Measurements from ENCODE around the gene KRTAP20-2. TPM values are rescaled to one million over a fixed set of nuclear protein-coding genes. Genes with fewer than 3 reads are reported as not detected.

The KRTAP20-2 gene
- total RNA-seq, 1 donor from 2014 or later: not detected

DNA sequence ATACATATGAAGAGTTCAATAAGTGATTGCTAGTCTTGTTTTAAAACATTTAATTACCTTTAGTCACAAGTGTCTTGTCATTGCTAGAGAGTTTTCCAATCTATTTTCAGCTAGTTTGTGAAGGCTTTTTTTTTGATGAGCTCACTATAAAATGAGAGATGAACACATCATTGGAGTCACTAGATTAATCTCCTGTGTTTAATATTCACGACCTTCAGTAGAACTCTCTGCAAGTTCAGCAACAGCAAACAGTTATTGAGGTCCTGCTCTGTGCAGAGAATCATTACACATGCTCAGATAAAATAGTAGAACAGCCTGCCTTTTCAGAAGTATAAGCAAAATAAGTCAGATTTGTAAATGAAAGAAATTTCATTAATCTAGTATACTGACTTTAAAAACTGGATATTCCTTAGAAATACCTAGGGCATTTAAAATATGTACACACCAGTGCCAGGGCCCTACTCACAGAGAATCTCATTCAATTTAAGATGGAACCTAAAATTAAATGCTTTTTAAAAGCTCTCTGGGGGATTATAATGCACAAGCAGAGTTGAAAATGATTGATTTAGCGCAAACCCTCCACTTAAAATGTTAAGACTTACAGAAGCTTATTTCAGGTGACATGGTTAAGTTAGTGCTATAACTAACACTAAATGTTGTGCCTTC, 38.1 kb downstream of the KRTAP20-2 start:
- no peak for TF ChIP-seq CTCF (IDR thresholded peaks at IDR 0.05)
- H3K4me3 ChIP-seq: no peak overlapping the region
- no peaks in the 10 kb centered on the region for H3K27me3 ChIP-seq (ENCODE audit: low read depth)
- intact Hi-C loops (cut with DNase I): no loop called here
- no peaks in the 10 kb centered on the region for H3K4me1 ChIP-seq
- no peaks in the 10 kb centered on the region for H3K36me3 ChIP-seq
- no peak overlapping the region for H3K27ac ChIP-seq
- ATAC-seq (no peak), DNase-seq (no peak)
- H3K9me3 ChIP-seq: no peaks in the 10 kb centered on the region

DNA sequence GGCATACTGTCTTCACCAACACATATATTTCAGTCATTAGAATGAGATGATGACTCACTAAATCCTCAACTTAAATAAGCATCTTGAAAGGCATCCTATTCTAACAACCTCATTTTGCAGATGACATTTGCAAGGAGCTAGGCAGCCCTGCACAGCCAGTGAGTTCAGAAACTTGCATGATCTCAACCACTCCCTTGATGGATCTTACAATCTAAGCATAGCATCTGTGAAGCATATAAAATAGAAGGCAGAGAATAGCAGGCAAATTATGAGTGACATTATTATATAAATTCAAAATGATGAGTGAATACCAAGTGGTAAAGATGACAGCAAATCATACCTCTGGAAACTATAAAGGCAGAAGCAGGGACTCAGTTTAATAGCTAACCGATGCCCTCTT, 39.3 kb downstream of the KRTAP20-2 start:
- no peaks in the 10 kb centered on the region for H3K36me3 ChIP-seq
- H3K4me1 ChIP-seq: no peaks in the 10 kb centered on the region
- H3K9me3 ChIP-seq: no peaks in the 10 kb centered on the region
- H3K27ac ChIP-seq: no peak overlapping the region
- H3K27me3 ChIP-seq (ENCODE audit: low read depth): no peaks in the 10 kb centered on the region
- DNase-seq (no peak), ATAC-seq (no peak)
- intact Hi-C loops (cut with DNase I): no loop called here
- H3K4me3 ChIP-seq: no peak overlapping the region
- TF ChIP-seq CTCF (IDR thresholded peaks at IDR 0.05): no peak

GRCh38 chr21:30676737-30677136, 41.7 kb downstream of the KRTAP20-2 start:
- H3K36me3 ChIP-seq: no peaks in the 10 kb centered on the region
- H3K9me3 ChIP-seq: no peaks in the 10 kb centered on the region
- ATAC-seq: no peak
- H3K4me1 ChIP-seq: no peaks in the 10 kb centered on the region
- H3K27ac ChIP-seq: no peak overlapping the region
- no peak for TF ChIP-seq CTCF (IDR thresholded peaks at IDR 0.05)
- H3K4me3 ChIP-seq: no peak overlapping the region
- H3K27me3 ChIP-seq (ENCODE audit: low read depth): no peaks in the 10 kb centered on the region
- no peak for DNase-seq
- intact Hi-C loops (cut with DNase I): no loop called here

DNA sequence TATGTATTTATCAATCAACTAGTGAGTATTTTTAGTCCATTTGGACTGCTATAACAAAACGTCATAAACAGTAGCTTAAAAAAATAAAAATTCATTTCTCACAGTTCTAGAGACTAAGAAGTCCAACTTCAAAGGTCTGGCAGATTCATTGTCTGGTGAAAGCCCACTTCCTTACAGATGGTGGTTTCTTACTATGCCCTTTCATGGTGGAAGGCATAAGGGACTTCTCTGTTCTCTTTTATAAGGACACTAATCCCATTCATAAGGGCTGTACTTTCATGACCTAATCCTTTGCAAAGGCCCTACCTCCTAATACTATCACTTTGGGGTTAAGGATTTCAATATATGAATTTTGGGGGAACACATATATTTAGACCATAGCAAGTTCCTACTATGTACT, 45.6 kb downstream of the KRTAP20-2 start:
- no peak for DNase-seq
- Histone ChIP-seq H3K27ac (no peak overlapping the region), H3K27me3 (ENCODE audit: low read depth) (no peaks in the 10 kb centered on the region), H3K9me3 (no peaks in the 10 kb centered on the region), H3K4me1 (no peaks in the 10 kb centered on the region), H3K36me3 (no peaks in the 10 kb centered on the region), H3K4me3 (no peak overlapping the region)
- ATAC-seq: no peak
- TF ChIP-seq CTCF (IDR thresholded peaks at IDR 0.05): no peak
- intact Hi-C loops (cut with DNase I): no loop called here

- no peak overlapping the region for H3K4me3 ChIP-seq
- no peaks in the 10 kb centered on the region for H3K9me3 ChIP-seq
- DNase-seq: no peak
- H3K27ac ChIP-seq: no peak overlapping the region
- no peaks in the 10 kb centered on the region for H3K36me3 ChIP-seq
- no peak for ATAC-seq
- no peaks in the 10 kb centered on the region for H3K27me3 ChIP-seq (ENCODE audit: low read depth)
- no peak for TF ChIP-seq CTCF (IDR thresholded peaks at IDR 0.05)
- intact Hi-C loops (cut with DNase I): no loop called here
- no peaks in the 10 kb centered on the region for H3K4me1 ChIP-seq
These were observed 49.5 kb downstream of the KRTAP20-2 start for GRCh38 chr21:30684506-30684905.

Other genes with a start within 250 kb of the KRTAP20-2 start
- gene KRTAP13-1, start 239.2 kb upstream of the KRTAP20-2 start, total RNA-seq: not detected
- not detected for gene KRTAP13-3, start 209.3 kb upstream of the KRTAP20-2 start, total RNA-seq
- gene KRTAP13-4, start 205.0 kb upstream of the KRTAP20-2 start, total RNA-seq: not detected
- not detected for gene KRTAP15-1, start 194.9 kb upstream of the KRTAP20-2 start, total RNA-seq
- not detected for gene KRTAP19-1, start 154.8 kb upstream of the KRTAP20-2 start, total RNA-seq
- not detected for gene KRTAP19-2, start 147.8 kb upstream of the KRTAP20-2 start, total RNA-seq
- not detected for gene KRTAP19-3, start 143.2 kb upstream of the KRTAP20-2 start, total RNA-seq
- not detected for gene KRTAP19-4, start 138.0 kb upstream of the KRTAP20-2 start, total RNA-seq
- gene KRTAP19-5, start 133.1 kb upstream of the KRTAP20-2 start, total RNA-seq: not detected
- gene KRTAP19-6, start 93.3 kb upstream of the KRTAP20-2 start, total RNA-seq: not detected
- gene KRTAP19-7, start 73.9 kb upstream of the KRTAP20-2 start, total RNA-seq: not detected
- not detected for gene KRTAP22-2, start 44.8 kb upstream of the KRTAP20-2 start, total RNA-seq
- not detected for gene KRTAP6-3, start 42.8 kb upstream of the KRTAP20-2 start, total RNA-seq
- not detected for gene KRTAP6-2, start 36.3 kb upstream of the KRTAP20-2 start, total RNA-seq
- not detected for gene KRTAP22-1, start 34.1 kb upstream of the KRTAP20-2 start, total RNA-seq
- gene KRTAP6-1, start 21.3 kb upstream of the KRTAP20-2 start, total RNA-seq: not detected
- gene KRTAP20-1, start 18.8 kb upstream of the KRTAP20-2 start, total RNA-seq: not detected
- not detected for gene KRTAP20-4, start 14.6 kb upstream of the KRTAP20-2 start, total RNA-seq
- not detected for gene KRTAP20-3, start 7.7 kb downstream of the KRTAP20-2 start, total RNA-seq
- gene KRTAP21-3, start 83.6 kb downstream of the KRTAP20-2 start, total RNA-seq: not detected
- not detected for gene KRTAP21-2, start 112.1 kb downstream of the KRTAP20-2 start, total RNA-seq
- not detected for gene KRTAP21-1, start 120.2 kb downstream of the KRTAP20-2 start, total RNA-seq
- not detected for gene KRTAP8-1, start 178.1 kb downstream of the KRTAP20-2 start, total RNA-seq
- gene KRTAP7-1, start 194.6 kb downstream of the KRTAP20-2 start, total RNA-seq: not detected
- gene KRTAP11-1, start 246.4 kb downstream of the KRTAP20-2 start, total RNA-seq: not detected